Transverse colon (tissue), 3 donors: ENCODE measurements around the gene DTX4.

ENCODE experiments used
- CTCF ChIP-seq, 5 experiments: fragments of 200-600 bp in 3 of 5; fragments of 450-650 bp in 2 of 5; sonication (generic) in 3 of 5; IDR thresholded peaks; 1 replicate in 2 of 5; 2 replicates in 3 of 5; pipeline ENCODE4 v1.5.1; 2016 to 2017; ENCODE audit warnings: antibody characterized with exemption in 5 of 5, inconsistent platforms in 3 of 5, mild to moderate bottlenecking in 2 of 5, moderate library complexity in 1 of 5
- EP300 ChIP-seq: sonication (generic); formaldehyde crosslinking; IDR thresholded peaks from one replicate; pipeline ENCODE4 v1.6.1; 2017; ENCODE audit warnings: antibody characterized with exemption, low read depth
- POLR2A ChIP-seq: fragments of 450-650 bp; IDR thresholded peaks from one replicate; pipeline ENCODE4 v1.6.1; 2016; ENCODE audit warnings: antibody characterized with exemption, mild to moderate bottlenecking, moderate library complexity

GRCh38 chr11:59225017-59225416 lies 53.1 kb downstream of the DTX4 start:
- TF ChIP-seq CTCF (IDR thresholded peaks at IDR 0.05) (no peak), EP300 (no peak), POLR2A (no peak)
